H1 (cell line): ENCODE measurements around the gene ST3GAL2.

Source experiments
- CREB1 ChIP-seq: IDR thresholded peaks from 2 replicates; pipeline ENCODE4 v1.6.1; 2012; ENCODE audit warnings: inconsistent platforms
- CTCF ChIP-seq, 3 experiments: IDR thresholded peaks; 1 replicate in 2 of 3; 2 replicates in 1 of 3; pipeline versions ENCODE4 v1.5.1 to v1.6.1; 2011; ENCODE audit warnings: low read length in 3 of 3, mild to moderate bottlenecking in 3 of 3, inconsistent platforms in 2 of 3, low read depth in 1 of 3, moderate library complexity in 1 of 3; ENCODE audit not compliant: insufficient read depth in 1 of 3; ENCODE audit errors: control extremely low read depth in 1 of 3
- EZH2 ChIP-seq: fragments of 200-600 bp; sonication (generic); IDR thresholded peaks from 2 replicates; pipeline ENCODE4 v1.7.1; 2012; ENCODE audit warnings: low read depth, mild to moderate bottlenecking, moderate library complexity, low read length, inconsistent platforms; ENCODE audit not compliant: severe bottlenecking
- GTF2F1 ChIP-seq: IDR thresholded peaks from 2 replicates; pipeline ENCODE4 v1.6.1; 2012; ENCODE audit warnings: low read depth, low read length, improper control_type of control experiment, borderline replicate concordance
- NRF1 ChIP-seq: IDR thresholded peaks from 2 replicates; pipeline ENCODE4 v1.6.1; 2011; ENCODE audit warnings: mild to moderate bottlenecking, low read depth, low read length, improper control_type of control experiment
- POLR2A ChIP-seq, 2 experiments: IDR thresholded peaks; 1 replicate in 1 of 2; 2 replicates in 1 of 2; pipeline ENCODE4 v1.6.1; 2011; ENCODE audit warnings: low read depth in 2 of 2, low read length in 2 of 2, mild to moderate bottlenecking in 2 of 2; ENCODE audit errors: control extremely low read depth in 1 of 2
- POLR2AphosphoS5 ChIP-seq: IDR thresholded peaks from 2 replicates; pipeline ENCODE4 v1.6.1; 2011; ENCODE audit warnings: low read depth, low read length
- RFX5 ChIP-seq: IDR thresholded peaks from 2 replicates; pipeline ENCODE4 v1.6.1; 2011; ENCODE audit warnings: low read depth, low read length, improper control_type of control experiment, borderline replicate concordance
- TEAD4 ChIP-seq: IDR thresholded peaks from 2 replicates; pipeline ENCODE4 v1.6.1; 2012; ENCODE audit warnings: low read depth, low read length, inconsistent platforms, mixed read lengths

GRCh38 chr16:70398177-70398743, 40.6 kb downstream of the ST3GAL2 start:
- TF ChIP-seq CTCF (IDR thresholded peaks at IDR 0.05; ENCODE audit: control extremely low read depth in 1 of 3, insufficient read depth in 1 of 3, low read depth in 1 of 3, low read length in 3 of 3) (no peak), CREB1 (no peak), POLR2AphosphoS5 (no peak), GTF2F1 (no peak), EZH2 (no peak), NRF1 (no peak), TEAD4 (no peak), POLR2A (IDR thresholded peaks at IDR 0.05; ENCODE audit: control extremely low read depth in 1 of 2, low read depth in 2 of 2, low read length in 2 of 2) (no peak), RFX5 (no peak)
